Measurements from ENCODE around the gene SMAD9.
A peak's percentile ranks its signal among the peaks of the same experiment; 100 is the strongest.
"Not testable (repeated sequence)": the region's sequence is repeated elsewhere in the genome, so short reads cannot be mapped to it uniquely, and the experiment has no call there.

SMAD9 gene

GRCh38 chr13:36910545-36910944 is 9.5 kb downstream of the SMAD9 start:
- DNase-seq, result no peak

GRCh38 chr13:36907821-36908220 is 12.2 kb downstream of the SMAD9 start:
- no peak for DNase-seq

GRCh38 chr13:36907266-36907665 is 12.8 kb downstream of the SMAD9 start:
- DNase-seq, result no peak

GRCh38 chr13:36905944-36906343 is 14.1 kb downstream of the SMAD9 start:
- DNase-seq, result no peak

GRCh38 chr13:36903925-36904595 is 16.0 kb downstream of the SMAD9 start:
- no peak for DNase-seq

- no peak for DNase-seq
Measured at GRCh38 chr13:36897054-36897616, 22.9 kb downstream of the SMAD9 start.

- no peak for DNase-seq
Measured at GRCh38 chr13:36891752-36892151, 28.3 kb downstream of the SMAD9 start.

- DNase-seq, result no peak
Measured at GRCh38 chr13:36888645-36889044, 31.4 kb downstream of the SMAD9 start.

- DNase-seq, result peak; percentile 4 to 41
Measured at GRCh38 chr13:36887758-36888521, 32.1 kb downstream of the SMAD9 start.

GRCh38 chr13:36885901-36886300 is 34.1 kb downstream of the SMAD9 start:
- no peak for DNase-seq

GRCh38 chr13:36884235-36884634 is 35.8 kb downstream of the SMAD9 start:
- DNase-seq, result no peak

- no peak for DNase-seq
Measured at GRCh38 chr13:36883824-36884223, 36.2 kb downstream of the SMAD9 start.

GRCh38 chr13:36883392-36883791 is 36.6 kb downstream of the SMAD9 start:
- not testable (repeated sequence) for DNase-seq

GRCh38 chr13:36882829-36883390 is 37.1 kb downstream of the SMAD9 start:
- no peak for DNase-seq

GRCh38 chr13:36880961-36881360 is 39.1 kb downstream of the SMAD9 start:
- no peak for DNase-seq

- DNase-seq, result no peak
Measured at GRCh38 chr13:36879218-36879938, 40.7 kb downstream of the SMAD9 start.

- DNase-seq, result no peak
Measured at GRCh38 chr13:36875961-36876360, 44.1 kb downstream of the SMAD9 start.

- DNase-seq, result no peak
Measured at GRCh38 chr13:36875431-36875830, 44.6 kb downstream of the SMAD9 start.

- no peak for DNase-seq
Measured at GRCh38 chr13:36872621-36873020, 47.4 kb downstream of the SMAD9 start.

GRCh38 chr13:36870050-36870692 is 49.9 kb downstream of the SMAD9 start:
- DNase-seq, result no peak

GRCh38 chr13:36866232-36866631 is 53.8 kb downstream of the SMAD9 start:
- no peak for DNase-seq

GRCh38 chr13:36865265-36865664 is 54.8 kb downstream of the SMAD9 start:
- DNase-seq, result no peak

- no peak for DNase-seq
Measured at GRCh38 chr13:36862722-36863121, 57.3 kb downstream of the SMAD9 start.

Data from inflammatory macrophage treated with lipopolysaccharide for 1 hour (primary cell).